HG02885 (cell line): Measurements from ENCODE around the gene MAGEA9.
"Not testable (repeated sequence)": the region's sequence is repeated elsewhere in the genome, so short reads cannot be mapped to it uniquely, and the experiment has no call there.

Experiments
- ATAC-seq: cut with Tn5 transposase; IDR thresholded peaks from one replicate; pipeline ENCODE4 v1.9.1; 2021; ENCODE audit warnings: mild to moderate bottlenecking; ENCODE audit not compliant: unreplicated experiment, poor library complexity

Gene MAGEA9, protein sequence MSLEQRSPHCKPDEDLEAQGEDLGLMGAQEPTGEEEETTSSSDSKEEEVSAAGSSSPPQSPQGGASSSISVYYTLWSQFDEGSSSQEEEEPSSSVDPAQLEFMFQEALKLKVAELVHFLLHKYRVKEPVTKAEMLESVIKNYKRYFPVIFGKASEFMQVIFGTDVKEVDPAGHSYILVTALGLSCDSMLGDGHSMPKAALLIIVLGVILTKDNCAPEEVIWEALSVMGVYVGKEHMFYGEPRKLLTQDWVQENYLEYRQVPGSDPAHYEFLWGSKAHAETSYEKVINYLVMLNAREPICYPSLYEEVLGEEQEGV

DNA sequence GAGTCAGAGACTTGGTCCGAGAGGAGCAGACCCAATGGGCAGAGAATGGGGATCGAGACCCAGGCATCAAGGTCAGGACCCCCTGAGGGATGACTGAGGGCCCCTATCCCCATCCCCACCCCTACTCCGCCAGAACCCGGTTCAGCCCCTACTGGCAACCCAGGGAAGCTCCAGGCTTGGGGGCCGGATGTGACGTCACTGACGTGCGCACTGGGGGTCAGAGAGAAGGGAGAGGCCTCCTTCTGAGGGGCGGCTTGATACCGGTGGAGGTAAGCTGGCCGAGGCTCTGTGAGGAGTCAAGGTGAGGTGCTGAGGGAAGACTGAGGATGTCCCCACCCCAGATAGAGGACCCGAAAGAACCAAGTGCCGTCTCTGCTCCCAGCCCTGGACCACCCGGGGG lies at the start of gene MAGEA9:
TSS of gene MAGEA9 (plus strand) at position 204 of the 400 bp plus-strand sequence. CDS start 4,281 bp downstream, outside the sequence.
- not testable (repeated sequence) for ATAC-seq

DNA sequence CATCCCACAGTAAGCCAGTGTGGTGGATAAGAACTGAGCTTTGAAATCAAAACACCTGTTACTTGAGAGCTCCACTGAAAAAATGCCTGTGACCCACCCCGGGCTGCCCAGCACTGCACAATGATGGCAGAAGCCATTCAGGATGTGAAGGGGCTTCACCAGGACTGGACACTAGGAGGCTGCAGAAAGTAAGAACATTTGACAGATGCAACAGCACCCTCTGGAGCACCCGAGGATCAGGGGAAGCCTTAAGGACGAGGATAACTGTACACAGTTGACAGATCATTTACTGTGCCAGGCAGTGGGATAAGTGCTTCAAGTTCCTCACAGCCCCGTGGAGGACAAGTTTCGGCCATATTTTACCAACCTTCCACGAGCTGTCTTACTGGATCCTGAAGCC lies 39.5 kb upstream of the MAGEA9 start:
- not testable (repeated sequence) for ATAC-seq

DNA sequence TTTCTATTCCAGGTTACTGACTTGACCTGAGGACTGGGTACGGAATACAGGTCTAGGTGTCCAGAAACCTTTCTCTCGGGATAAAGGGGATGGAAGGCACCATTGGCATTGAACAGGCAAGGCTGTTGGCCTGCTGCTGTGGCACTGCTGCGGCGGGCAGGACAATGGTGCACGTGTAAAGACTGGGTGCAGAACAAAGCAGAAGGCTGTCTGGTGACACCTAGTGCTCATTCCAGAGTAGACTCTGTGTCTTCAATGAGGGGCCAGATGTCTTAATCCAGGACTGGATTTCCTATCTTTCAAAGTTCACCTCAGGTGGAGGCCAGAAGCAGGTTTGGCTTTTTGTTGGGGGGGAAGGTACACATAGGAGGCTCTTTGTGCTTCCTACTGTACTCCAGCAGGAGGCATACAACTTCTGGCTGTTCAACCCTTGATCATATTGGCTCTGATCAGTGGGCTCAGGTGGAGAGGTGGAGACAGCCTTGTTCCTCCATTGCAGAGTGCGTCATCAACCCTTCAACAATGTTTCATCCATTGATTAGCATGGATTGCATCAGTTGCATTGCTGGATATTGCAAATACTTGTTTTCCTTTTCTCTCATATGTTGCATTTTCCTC lies 35.2 kb upstream of the MAGEA9 start:
- not testable (repeated sequence) for ATAC-seq

DNA sequence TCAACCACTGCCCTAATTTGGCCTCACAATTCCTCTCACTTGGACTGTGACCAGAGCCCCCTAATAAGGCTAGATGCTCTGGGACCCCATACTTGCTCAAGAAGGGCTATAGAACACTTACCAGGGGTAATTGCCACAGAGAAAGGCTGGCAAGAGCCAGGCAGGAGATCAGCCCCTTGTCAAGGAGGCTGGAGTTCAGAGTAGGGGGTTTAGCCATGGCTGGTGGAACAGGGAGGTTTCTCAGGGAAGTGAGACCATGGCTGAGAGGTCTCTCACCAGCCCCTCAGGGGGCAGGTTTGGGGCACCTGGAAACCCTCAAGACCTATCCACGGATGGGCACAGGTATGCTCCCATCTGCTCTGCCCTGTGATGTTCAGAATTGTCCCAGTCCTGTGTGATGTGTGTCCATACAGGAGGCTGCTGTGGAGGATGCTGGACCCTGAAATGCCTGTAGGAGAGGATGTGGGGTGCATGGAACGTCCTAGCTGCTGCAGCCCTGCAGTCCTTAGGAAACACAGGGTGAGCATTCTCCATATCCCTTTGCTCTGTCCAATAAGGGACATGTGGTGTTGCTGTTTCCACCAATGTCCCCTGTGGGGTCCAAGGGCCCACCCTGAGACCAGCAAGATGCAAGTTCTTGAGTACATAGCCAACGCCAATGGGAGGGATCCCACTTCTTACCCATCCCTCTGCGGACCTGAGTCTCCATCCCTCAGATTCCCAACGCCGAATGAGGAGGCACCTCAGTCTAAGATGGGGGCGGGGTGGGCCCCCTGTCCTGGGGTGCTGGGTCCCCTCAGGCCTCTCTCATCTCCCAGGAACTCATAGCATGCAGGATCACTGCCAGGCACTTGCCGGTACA lies 24.3 kb upstream of the MAGEA9 start:
- ATAC-seq = no peak

DNA sequence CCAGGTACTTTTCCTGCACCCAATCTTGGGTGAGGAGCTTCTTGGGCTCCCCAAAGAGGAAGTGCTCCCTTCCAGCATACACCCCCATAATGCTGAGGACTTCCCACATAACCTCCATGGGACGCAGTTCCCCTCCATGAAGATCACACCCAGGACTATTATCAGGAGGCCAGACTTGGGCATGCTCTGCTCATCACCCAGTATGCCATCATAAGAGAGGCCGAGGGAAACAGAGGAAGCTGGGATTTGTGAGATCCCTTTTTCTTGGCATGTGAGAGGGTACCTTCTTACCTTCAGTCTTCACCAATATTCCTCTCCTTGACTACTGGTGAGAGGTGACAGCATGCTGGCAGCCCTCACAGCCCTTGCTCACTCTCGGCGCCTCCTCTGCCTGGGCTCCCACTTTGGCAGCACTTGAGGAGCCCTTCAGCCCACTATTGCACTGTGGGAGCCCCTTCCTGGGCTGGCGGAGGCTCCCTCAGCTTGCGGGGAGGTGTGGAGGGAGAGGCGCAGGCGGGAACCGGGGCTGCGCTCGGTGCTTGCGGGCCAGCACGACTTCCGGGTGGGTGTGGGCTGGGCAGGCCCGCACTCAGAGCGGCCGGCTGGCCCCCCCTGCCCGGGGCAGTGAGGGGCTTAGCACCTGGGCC lies 23.5 kb upstream of the MAGEA9 start:
- ATAC-seq = no peak

DNA sequence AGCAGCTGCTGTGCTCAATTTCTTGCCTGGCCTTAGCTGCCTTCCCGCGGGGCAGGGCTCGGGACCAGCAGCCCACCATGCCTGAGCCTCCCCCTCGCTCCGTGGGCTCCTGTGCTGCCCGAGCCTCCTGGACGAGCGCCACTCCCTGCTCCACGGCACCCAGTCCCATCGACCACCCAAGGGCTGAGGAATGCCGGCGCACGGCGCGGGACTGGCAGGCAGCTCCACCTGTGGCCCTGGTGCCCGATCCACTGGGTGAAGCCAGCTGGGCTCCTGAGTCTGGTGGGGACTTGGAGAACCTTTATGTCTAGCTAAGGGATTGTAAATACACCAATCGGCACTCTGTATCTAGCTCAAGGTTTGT lies 23.0 kb upstream of the MAGEA9 start:
- not testable (repeated sequence) for ATAC-seq

DNA sequence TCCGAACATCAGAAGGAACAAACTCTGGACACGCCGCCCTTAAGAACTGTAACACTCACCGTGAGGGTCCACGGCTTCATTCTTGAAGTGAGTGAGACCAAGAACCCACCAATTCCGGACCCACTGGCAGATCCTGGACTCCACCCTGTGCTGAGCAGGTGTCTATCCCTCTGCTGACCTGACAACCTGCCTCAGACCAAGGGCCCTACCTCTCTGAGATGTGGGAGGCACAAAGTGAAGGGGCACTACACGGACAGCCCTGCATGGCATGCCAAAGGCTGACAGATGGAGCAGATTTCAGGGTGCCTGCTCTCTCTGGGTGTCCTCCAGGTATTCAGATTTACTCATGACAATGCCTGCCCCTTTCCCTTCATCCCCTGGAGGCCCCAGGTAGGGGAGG lies 21.9 kb upstream of the MAGEA9 start:
- ATAC-seq = no peak

DNA sequence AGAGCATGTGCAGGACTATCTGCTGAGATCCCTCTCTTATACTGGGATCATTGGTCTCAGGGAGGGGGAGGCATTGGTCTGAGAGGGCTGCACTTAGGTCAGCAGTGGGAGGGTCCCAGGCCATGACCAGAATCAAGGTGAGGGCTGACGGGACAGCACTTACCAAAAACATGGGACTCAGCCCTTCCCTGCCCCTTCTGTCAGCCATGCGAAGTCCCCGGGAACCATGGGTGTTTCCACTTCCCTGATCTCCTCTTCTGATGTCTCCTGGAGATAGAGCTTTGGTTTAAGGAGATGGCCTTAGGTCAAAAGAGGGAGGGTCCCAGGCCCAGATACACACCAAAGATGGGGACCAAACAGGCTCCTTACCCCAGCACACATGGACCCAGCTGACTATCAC lies 20.8 kb upstream of the MAGEA9 start:
- ATAC-seq = no peak

DNA sequence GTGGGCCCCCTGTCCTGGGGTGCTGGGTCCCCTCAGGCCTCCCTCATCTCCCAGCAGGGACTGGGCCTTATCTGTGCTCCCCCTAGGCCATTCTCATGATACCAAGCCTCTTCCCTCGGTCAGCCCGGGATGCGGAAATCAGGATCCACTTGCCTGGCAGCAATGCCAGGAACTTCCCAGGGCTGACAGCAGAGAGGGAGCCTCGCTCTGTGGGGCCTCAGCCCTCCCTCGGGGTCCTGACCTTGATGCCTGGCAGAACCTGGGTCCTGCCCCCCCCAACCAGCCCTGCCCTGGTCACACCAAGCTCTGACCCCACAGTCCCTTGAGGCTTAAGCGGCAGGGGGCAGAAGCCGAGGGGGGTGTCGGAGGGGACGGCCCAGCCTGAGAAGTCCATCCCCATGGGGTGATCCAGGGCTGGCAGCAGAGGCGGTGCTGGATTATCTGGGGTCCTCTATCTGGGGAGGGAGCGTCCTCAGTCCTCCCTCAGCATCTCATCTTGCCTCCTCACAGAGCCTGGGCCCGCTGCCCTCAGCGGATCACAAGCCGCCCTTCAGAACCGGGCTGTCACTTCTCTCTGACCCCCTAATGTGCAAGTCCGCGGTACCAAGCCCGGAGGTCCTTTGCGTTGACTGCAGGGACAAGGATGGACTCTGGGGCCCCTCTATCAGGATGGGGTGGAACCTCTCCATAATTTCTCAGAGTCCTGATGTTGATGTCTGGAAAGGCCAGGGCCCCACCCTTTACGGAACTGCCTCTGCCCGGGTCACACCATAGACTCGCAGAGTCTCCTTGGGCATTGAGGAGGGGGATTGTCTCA lies 19.7 kb upstream of the MAGEA9 start:
- not testable (repeated sequence) for ATAC-seq

DNA sequence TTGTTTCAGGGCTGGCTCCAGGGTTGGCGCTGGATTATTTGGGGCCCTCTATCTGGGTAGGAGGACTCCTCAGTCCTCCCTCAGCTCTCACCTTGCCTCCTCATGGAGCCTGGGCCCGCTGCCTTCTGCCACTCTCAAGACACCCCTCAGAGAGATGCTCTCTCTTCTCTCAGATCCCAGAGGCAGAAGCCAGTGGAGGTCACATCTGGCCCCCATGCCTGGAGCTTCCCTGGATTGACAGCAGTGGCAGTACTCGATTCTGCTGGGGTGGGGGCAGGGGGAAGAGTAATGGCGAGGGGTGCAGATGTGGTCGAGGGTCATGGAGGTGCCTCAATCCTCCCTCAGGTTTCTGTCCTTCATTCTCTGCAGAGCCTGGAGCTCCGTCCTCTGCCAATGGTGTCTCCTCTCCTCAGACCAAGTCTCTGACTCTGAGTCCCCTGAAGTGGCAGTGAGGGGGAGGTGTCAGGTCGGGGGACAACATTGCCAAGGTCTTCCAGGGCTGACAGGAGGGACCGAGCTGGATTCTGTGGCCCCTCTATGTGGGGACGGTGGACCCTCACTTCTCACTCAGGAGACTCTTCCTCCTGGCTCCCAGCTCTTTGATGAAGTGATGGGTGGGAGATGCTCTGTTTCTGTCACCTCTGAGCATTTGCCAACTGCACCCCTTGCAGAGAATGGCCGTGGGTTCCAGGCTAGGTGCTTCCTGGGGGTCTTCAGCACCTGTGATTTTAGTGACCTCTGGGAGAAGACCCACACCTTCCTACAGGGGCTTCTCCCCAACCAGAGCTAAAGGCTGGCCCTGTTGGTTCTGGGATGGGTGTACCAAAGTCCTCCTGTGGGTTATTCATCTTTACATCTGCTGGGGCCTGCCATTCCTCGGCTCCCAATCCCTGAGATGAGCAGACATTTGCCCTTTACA lies 18.8 kb upstream of the MAGEA9 start:
- ATAC-seq = no peak

DNA sequence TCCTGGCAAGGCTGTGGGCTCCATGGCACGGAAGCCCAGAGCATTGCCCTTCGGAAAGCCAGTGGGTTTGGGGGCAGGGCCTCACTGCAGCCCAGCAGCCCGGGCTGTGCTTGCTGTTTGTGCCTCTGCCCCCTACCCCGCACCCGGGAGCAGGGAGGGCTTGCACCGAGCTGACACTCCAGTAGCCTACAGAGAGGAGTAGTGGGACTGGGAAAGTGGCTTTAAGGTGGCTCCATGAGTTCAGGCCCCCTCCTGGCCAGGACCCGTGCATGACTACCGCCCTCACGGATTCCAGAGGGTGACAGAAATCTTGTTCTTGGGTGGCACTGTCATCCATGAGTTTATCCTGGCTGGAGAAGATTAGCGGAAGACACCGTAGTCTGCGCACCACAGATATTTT lies 11.4 kb upstream of the MAGEA9 start:
- not testable (repeated sequence) for ATAC-seq

DNA sequence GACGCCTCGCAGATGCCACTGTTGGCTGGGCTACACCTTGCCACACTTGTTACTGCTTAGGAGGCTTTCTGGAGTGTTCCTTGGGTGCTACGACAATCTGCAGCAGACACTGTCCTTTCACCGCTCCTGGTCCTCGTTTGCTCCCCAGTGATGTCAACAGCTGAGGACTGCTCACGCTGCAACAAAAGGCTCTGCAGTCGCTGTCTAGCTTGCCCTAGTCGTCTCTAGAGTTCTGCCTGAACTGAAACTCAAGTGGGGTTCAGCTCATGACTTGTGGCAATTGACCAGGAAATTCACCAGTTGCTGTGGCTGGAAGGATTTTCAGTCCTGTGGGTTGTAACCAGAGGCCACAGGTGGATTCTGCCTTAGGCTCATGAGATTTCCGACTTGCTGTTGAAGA lies 8.7 kb upstream of the MAGEA9 start:
- ATAC-seq = not testable (repeated sequence)

DNA sequence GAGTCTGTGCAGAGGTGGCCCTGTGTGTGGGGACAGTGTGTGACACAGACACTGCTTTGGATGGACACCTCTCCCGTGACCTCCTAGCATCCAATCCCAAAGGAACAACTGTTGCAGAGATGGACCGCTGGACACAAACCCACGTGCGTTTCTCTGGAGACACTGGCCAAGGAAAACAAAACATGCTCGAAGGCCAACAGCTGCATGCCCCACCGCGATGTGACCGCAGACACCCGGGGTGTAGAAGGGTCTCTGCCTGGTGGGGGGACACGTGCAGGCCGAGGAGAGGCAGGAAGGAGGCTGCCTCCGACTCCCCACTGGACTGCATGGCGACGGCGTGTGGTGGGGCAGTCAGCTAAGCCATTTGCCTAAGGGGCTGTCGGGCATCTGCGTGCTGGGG lies 8.0 kb upstream of the MAGEA9 start, which contains the start of gene HSFX1:
TSS of gene HSFX1 (plus strand) at position 301 of the 400 bp plus-strand sequence. CDS start 614 bp downstream, outside the sequence.
- not testable (repeated sequence) for ATAC-seq

DNA sequence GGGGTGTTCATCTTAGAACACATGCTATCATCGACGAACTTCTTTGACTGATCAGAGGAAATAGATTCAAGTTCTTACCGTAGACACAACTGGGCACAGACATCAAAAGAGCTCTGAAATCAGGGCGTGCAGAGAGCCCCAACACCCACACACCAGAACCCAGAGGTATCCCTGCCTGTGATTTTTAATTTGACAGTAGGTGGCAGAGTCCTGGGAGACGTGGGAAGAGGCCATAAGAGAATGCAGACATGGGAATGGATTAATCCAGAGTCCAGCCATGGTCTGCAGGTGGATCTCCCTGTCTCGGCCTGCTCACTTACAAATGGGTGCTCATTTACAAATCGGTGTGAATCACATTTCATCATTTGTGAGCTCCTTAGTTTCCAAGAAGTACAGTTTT lies 3.7 kb upstream of the MAGEA9 start:
- not testable (repeated sequence) for ATAC-seq

DNA sequence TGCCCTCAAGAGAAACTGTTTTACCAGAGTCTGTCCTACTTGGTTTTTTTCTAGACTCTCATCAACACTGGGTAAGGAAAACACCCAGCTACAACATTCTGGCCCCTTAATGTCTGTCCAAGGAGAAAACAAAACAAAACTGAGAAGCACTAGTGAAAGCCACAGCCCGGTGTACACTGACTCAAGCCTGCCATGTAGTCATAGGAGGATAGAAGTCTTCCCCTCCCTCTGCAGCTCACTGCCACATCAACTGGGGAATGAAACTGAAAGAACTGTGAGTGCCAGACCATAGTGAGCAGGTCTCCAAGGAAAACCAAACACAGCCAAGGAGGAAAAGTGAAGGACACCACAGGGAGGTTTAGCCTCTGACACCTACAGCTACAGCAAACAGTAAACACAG lies 13.8 kb downstream of the MAGEA9 start:
- ATAC-seq = peak; percentile 100

DNA sequence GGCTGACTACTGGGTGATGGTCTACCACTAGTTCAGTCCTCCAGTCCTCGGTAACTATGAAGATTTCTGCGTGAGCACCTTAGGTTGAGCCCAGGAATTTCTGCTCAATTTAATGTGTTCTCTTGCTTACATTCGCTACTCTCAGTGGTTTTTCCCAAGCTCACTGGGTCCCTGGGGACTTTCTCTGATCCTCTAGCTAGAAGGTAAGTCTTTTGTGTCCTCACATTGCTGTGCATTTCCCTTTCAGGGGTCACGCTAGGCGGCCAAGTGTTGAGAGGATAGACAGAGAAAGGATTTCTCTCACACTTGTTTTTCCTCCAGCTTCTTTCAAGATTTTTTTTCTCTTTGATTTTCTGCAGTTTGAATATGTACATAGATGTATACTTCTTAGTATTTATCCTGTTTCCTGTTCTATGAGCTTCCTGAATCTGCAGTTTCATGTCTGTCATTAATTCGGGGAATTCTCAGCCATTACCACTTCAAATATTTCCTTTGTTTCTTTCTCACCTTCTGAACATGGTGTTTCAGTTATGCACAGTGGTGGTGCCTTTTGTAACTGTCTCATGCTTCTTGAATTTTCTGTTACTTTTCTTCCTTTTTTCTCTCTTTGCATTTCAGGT lies 17.5 kb downstream of the MAGEA9 start:
- no peak for ATAC-seq

DNA sequence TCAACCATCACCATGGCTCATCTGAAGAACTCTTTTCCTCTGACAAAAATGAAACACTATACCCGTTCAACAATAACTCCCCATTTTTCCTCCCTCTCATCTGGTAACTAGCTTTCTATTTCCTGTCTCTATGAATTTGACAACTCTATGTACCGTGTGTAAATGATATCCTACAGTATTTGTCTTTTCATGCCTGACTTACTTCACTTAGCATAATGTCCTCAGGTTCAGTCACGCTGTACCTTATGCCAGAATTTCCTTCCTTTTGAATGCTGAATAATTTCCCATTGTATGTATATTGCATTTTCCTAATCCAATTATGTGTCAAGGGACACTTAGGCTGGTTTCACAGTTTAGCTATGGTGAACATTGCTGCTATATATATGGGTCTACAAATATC lies 18.2 kb downstream of the MAGEA9 start:
- no peak for ATAC-seq

DNA sequence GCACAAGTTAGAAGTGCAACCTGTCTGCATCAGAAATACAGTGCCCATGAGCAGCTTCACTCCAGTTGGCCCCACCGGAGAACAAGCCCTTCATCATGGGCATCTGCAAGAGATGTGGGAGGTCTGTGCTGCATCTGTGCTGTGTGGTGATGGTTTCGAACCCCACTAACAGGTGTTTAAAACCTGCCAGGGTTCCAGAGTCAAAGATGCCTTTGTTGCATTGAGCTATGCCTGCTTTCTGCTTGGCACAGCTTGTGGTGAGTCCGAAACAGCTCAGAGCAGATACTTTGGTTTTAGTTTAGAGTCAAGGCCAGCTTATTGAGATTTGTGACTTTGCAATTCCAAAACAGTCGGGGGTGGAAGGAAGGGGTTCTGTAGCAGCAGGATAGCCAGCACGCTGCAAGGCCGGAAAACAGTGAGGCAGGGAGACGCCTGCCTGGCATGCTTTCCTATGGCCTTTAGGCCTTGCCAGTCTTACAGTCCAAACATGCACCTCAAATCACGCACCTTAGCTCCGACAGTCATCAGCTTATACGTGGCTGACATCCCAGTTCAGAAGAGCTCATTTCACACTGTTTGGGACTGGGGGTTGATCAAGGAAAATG lies 21.8 kb downstream of the MAGEA9 start:
- ATAC-seq = no peak
